K562 (cell line): ENCODE data around the gene NTRK3. TPM values are rescaled to one million over a fixed set of nuclear protein-coding genes. Genes with fewer than 3 reads are reported as not detected.

ENCODE experiments used
- ATAC-seq: fragments of 200-7000 bp; cut with Tn5 transposase; 3 replicates; pipeline ENCODE4 v1.9.1; 2020; ENCODE audit warnings: moderate library complexity
- BruUV-seq: library from RNA; stranded (reverse); fragments of 400-500 nt; replicated peaks from 2 replicates; lab custom pipeline; 2021; lab: Mats Ljungman, UMichigan
- CTCF ChIA-PET: fragments of 300-600 bp; formaldehyde crosslinking; extraction: SDS; loops from one replicate; lab custom pipeline; 2021; ENCODE audit warnings: low intra/inter-chr PET ratio; lab: Yijun Ruan, JAX
- POLR2A ChIA-PET: fragments of 300-600, 350-650 bp; sonication (Branson Sonifier 250); formaldehyde crosslinking; extraction: SDS; loops from one replicate; lab custom pipeline; 2021; ENCODE audit warnings: antibody characterized with exemption, inconsistent platforms; lab: Yijun Ruan, JAX
- DNase-seq, 4 experiments: peaks; one replicate each; pipeline versions ENCODE4 v3.0.0 to v3.0.0-alpha.2; 2011 to 2018; ENCODE audit warnings: low spot score in 3 of 4, mixed read lengths in 3 of 4; ENCODE audit errors: extremely low read depth in 1 of 4
- FAIRE-seq: peaks from 2 replicates; lab custom pipeline; 2011; peaks lifted over from hg19 to GRCh38; lab: Jason Lieb, UNC
- H2AFZ ChIP-seq: 2 replicates; pipeline ENCODE4 v1.6.0; 2011; ENCODE audit warnings: low read depth, low read length, control low read depth, inconsistent platforms
- H3K27ac ChIP-seq: fragments of 200-600 bp; 3 replicates; pipeline ENCODE4 v1.8.0; 2011; ENCODE audit warnings: low read depth, mild to moderate bottlenecking, control low read depth, inconsistent platforms, low read length, moderate library complexity, mixed read lengths; ENCODE audit errors: extremely low read depth
- H3K27me3 ChIP-seq, 2 experiments: fragments of 300-600 bp in 1 of 2; 2 replicates in 1 of 2; 3 replicates in 1 of 2; pipeline versions ENCODE4 v1.6.0 to v1.8.0; 2011; ENCODE audit warnings: inconsistent platforms in 2 of 2, low read length in 2 of 2, mild to moderate bottlenecking in 1 of 2, mixed read lengths in 1 of 2, moderate library complexity in 1 of 2; ENCODE audit not compliant: control insufficient read depth in 2 of 2, insufficient read depth in 2 of 2
- H3K36me3 ChIP-seq: fragments of 300-600 bp; 3 replicates; pipeline ENCODE4 v1.8.0; 2011; ENCODE audit warnings: mild to moderate bottlenecking, low read length, inconsistent platforms; ENCODE audit not compliant: control insufficient read depth, insufficient read depth
- H3K4me1 ChIP-seq, 2 experiments: fragments of 200-600 bp in 1 of 2; replicated peaks in 1 of 2; 2 replicates in 1 of 2; 3 replicates in 1 of 2; pipeline versions ENCODE4 v1.5.1 to v1.8.0; 2011; ENCODE audit warnings: inconsistent platforms in 2 of 2, low read length in 2 of 2, mild to moderate bottlenecking in 1 of 2, mixed read lengths in 1 of 2, moderate library complexity in 1 of 2; ENCODE audit not compliant: control insufficient read depth in 2 of 2, insufficient read depth in 2 of 2
- H3K4me2 ChIP-seq: 2 replicates; pipeline ENCODE4 v1.6.1; 2011; ENCODE audit warnings: low read length, control low read depth, inconsistent platforms, mixed read lengths; ENCODE audit not compliant: insufficient read depth
- H3K4me3 ChIP-seq: fragments of 200-600 bp; sonication (generic), shearing (Covaris generic); 2 replicates; pipeline ENCODE4 v1.5.1; 2016; ENCODE audit warnings: control low read depth, inconsistent platforms
- H3K79me2 ChIP-seq: fragments of 200-600 bp; 3 replicates; pipeline ENCODE4 v1.8.0; 2011; ENCODE audit warnings: low read length, inconsistent platforms; ENCODE audit not compliant: control insufficient read depth, insufficient read depth
- H3K9ac ChIP-seq, 2 experiments: 2 replicates each; pipeline versions ENCODE4 v1.6.0 to v1.6.1; 2011; ENCODE audit warnings: low read depth in 2 of 2, low read length in 2 of 2, control low read depth in 1 of 2, inconsistent platforms in 1 of 2, mild to moderate bottlenecking in 1 of 2, mixed read lengths in 1 of 2; ENCODE audit not compliant: insufficient read depth in 1 of 2
- H3K9me1 ChIP-seq: one replicate; pipeline ENCODE4 v1.6.0; 2011; ENCODE audit warnings: inconsistent platforms, mild to moderate bottlenecking, low read length, moderate library complexity; ENCODE audit not compliant: control insufficient read depth, insufficient read depth
- H3K9me3 ChIP-seq: replicated peaks from 2 replicates; pipeline ENCODE4 v1.5.1; 2011; ENCODE audit warnings: low read depth, low read length, inconsistent platforms; ENCODE audit not compliant: control insufficient read depth, insufficient read depth
- H4K20me1 ChIP-seq: replicated peaks from 2 replicates; pipeline ENCODE4 v1.6.1; 2011; ENCODE audit warnings: low read length, inconsistent platforms, mixed read lengths; ENCODE audit not compliant: control insufficient read depth, insufficient read depth
- CXXC5 ChIP-seq: fragments of 250-450 bp; sonication (Bioruptor Pico); IDR thresholded peaks from 2 replicates; pipeline ENCODE4 v1.8.0; 2022; ENCODE audit warnings: inconsistent platforms, mild to moderate bottlenecking, moderate library complexity
- DIDO1 ChIP-seq: fragments of 450-650 bp; IDR thresholded peaks from 2 replicates; pipeline ENCODE4 v1.6.1; 2016; ENCODE audit warnings: low read depth, missing biosample characterization, missing genetic modification characterization
- POLR3G ChIP-seq: IDR thresholded peaks from 2 replicates; pipeline ENCODE4 v1.6.1; 2011; ENCODE audit not compliant: insufficient read length, insufficient replicate concordance; ENCODE audit errors: extremely low read depth
- RNF2 ChIP-seq: sonication (generic); IDR thresholded peaks from 2 replicates; pipeline ENCODE4 v1.6.1; 2016
- SRSF3 ChIP-seq: fragments of 200-400 bp; formaldehyde crosslinking; IDR thresholded peaks from 2 replicates; pipeline ENCODE4 v1.6.1; 2016; ENCODE audit warnings: mild to moderate bottlenecking, low read length, moderate library complexity; ENCODE audit not compliant: insufficient read depth
- WGBS: fragments of 100-300 bp; shearing (Covaris generic); methylation state at CpG from one replicate; pipeline ENCODE4 v1.1.6; 2016; ENCODE audit warnings: low coverage, mixed read lengths; ENCODE audit not compliant: insufficient coverage; ENCODE audit errors: missing lambda C conversion rate; 5-methylcytosine and 5-hydroxymethylcytosine counted together
- in situ Hi-C: fragments of 300-500 bp; cut with MboI; formaldehyde crosslinking; loops from 4 replicates; pipeline ENCODE4 v1.15.0; 2018; ENCODE audit warnings: inconsistent platforms, mixed read lengths
- intact Hi-C: fragments of 100-400 bp; cut with micrococcal nuclease; formaldehyde crosslinking; loops from 2 replicates; pipeline ENCODE4 v1.14.2; 2022
- polyA plus RNA-seq, 8 experiments: library from polyadenylated mRNA; depleted of rRNA in 4 of 8; stranded (reverse) in 5 of 8; unstranded in 3 of 8; fragments of >200 nt; fragmentation: Nextera tagmentation in 2 of 8; fragmentation: Illumina TruSeq in 1 of 8; extraction: Ambion mirVana in 2 of 8; extraction: Trizol in 1 of 8; gene quantifications; 2 replicates each; pipeline versions ENCODE4 v1.2.1 to v1.2.3, GENCODE V29; 2011 to 2014; ENCODE audit warnings: inconsistent platforms in 1 of 8, missing spikeins in 1 of 8
- total RNA-seq, 7 experiments: library from RNA; depleted of rRNA in 6 of 7; stranded (reverse); fragments of >200 nt in 6 of 7; fragmentation: Illumina TruSeq in 2 of 7; extraction: Trizol in 2 of 7; gene quantifications; 2 replicates each; pipeline versions ENCODE4 v1.2.1 to v1.2.3, GENCODE V29; 2011 to 2021; ENCODE audit warnings: low replicate concordance in 1 of 7
- TF ChIP-seq, protein P1 (sequence below): fragments of 450-650 bp; formaldehyde crosslinking; IDR thresholded peaks from 2 replicates; pipeline ENCODE4 v1.4.0; 2020; ENCODE audit warnings: mild to moderate bottlenecking, moderate library complexity
- TF ChIP-seq, protein P2 (sequence below), 2 experiments: fragments of 450-650 bp; conservative IDR thresholded peaks; 2 replicates each; pipeline ENCODE4 v1.6.1; 2017; ENCODE audit warnings: mild to moderate bottlenecking in 2 of 2, moderate library complexity in 2 of 2
- TF ChIP-seq, protein P3 (sequence below), 3 experiments: fragments of 200-800 bp in 1 of 3; sonication (Bioruptor generic) in 1 of 3; sonication (generic) in 1 of 3; formaldehyde crosslinking in 1 of 3; IDR thresholded peaks; 2 replicates each; pipeline versions ENCODE4 v1.6.1 to v1.8.0; 2016 to 2022; ENCODE audit warnings: mild to moderate bottlenecking in 2 of 3, missing compliant biosample characterization in 2 of 3, missing genetic modification characterization in 2 of 3, missing genetic modification reagents in 1 of 3

The NTRK3 gene
- total and polyA plus RNA-seq, 9 of the 15 experiments (the other 6 are each of a cell fraction or from before 2014, with no cell fraction given): 0.11 to 0.13 TPM; not detected in 7

DNA sequence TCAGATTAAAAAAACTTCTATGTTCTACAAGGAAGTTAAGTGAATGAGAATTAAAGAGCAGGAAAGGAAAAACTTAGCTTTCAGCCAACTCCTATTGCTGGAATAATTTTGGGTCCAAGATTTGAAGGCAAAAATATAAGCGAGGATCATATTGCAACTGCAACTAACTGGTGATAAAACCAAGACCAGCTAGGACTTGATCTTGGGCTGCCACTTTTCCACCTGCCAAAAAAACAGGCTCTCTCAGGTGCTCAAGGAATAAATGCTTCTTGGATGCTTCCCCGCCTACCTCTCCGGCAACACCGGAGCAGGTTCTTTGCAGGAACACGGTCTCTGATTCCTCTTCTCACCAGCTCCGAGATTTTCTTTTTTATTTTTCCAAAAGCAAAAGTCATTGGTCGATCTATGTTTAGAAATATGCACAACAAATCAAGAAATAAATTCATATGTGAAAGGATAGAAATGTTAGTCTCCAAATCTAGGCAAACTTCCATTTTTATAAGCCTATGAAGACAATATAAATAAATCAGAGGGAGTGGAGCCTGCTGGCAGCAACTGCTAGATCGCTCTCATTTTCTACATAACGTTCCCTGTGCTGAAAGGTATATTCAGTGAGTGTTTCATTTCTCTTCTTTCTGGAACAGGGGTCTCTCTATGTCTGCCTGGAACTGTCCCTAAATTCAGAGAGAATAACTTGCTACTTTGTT is 241.9 kb downstream of the NTRK3 start (continued):
- TF ChIP-seq, protein P1, sequence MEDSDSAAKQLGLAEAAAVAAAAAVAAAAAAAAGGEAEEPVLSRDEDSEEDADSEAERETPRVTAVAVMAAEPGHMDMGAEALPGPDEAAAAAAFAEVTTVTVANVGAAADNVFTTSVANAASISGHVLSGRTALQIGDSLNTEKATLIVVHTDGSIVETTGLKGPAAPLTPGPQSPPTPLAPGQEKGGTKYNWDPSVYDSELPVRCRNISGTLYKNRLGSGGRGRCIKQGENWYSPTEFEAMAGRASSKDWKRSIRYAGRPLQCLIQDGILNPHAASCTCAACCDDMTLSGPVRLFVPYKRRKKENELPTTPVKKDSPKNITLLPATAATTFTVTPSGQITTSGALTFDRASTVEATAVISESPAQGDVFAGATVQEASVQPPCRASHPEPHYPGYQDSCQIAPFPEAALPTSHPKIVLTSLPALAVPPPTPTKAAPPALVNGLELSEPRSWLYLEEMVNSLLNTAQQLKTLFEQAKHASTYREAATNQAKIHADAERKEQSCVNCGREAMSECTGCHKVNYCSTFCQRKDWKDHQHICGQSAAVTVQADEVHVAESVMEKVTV: no peak
- TF ChIP-seq CXXC5 (CRISPR knock-in tag): no peak

DNA sequence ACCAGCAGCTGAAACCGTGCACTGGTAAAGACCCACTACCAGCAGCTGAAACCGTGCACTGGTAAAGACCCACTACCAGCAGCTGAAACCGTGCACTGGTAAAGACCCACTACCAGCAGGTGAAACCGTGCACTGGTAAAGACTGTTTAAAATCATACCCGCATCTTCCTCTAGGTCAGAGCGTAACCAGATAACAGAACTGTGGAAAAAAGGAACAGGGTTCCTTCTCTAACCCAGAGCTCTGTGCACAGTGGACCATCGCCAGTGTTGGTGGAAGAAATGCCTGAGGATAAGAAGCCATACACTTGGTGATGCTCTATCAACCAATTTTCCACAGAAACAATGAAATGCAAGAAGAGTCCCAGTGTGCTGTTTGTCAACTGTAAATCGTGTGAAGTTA is 243.4 kb downstream of the NTRK3 start:
- intact Hi-C loops: no loop called here
- no peak overlapping the region for H3K4me3 ChIP-seq
- no peak overlapping the region for H3K27ac ChIP-seq
- H2AFZ ChIP-seq: no peak overlapping the region
- DNase-seq: no peak
- no TSS peak for BruUV-seq
- no peaks in the 10 kb centered on the region for H3K9me3 ChIP-seq
- no peaks in the 10 kb centered on the region for H3K9me1 ChIP-seq
- TF ChIP-seq DIDO1 (tag) (no peak), SRSF3 (no peak), POLR3G (no peak), RNF2 (no peak), CXXC5 (CRISPR knock-in tag) (no peak)
- TF ChIP-seq, protein P2, sequence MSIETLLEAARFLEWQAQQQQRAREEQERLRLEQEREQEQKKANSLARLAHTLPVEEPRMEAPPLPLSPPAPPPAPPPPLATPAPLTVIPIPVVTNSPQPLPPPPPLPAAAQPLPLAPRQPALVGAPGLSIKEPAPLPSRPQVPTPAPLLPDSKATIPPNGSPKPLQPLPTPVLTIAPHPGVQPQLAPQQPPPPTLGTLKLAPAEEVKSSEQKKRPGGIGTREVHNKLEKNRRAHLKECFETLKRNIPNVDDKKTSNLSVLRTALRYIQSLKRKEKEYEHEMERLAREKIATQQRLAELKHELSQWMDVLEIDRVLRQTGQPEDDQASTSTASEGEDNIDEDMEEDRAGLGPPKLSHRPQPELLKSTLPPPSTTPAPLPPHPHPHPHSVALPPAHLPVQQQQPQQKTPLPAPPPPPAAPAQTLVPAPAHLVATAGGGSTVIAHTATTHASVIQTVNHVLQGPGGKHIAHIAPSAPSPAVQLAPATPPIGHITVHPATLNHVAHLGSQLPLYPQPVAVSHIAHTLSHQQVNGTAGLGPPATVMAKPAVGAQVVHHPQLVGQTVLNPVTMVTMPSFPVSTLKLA (conservative IDR thresholded peaks at IDR 0.05): no peak
- TF ChIP-seq, protein P3, sequence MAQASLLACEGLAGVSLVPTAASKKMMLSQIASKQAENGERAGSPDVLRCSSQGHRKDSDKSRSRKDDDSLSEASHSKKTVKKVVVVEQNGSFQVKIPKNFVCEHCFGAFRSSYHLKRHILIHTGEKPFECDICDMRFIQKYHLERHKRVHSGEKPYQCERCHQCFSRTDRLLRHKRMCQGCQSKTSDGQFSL (CRISPR knock-in tag; IDR thresholded peaks at IDR 0.05): no peak
- TF ChIP-seq, protein P3 (tag; IDR thresholded peaks at IDR 0.05): no peak
- TF ChIP-seq, all 486 proteins: peak for 0
- in situ Hi-C loops: no loop called here
- whole genome bisulfite sequencing: 2% methylated on average over 6 of the region's 8 CpGs
- Histone ChIP-seq H4K20me1 (no peaks in the 10 kb centered on the region), H3K9ac (no peak overlapping the region), H3K36me3 (no peaks in the 10 kb centered on the region), H3K4me1 (no peaks in the 10 kb centered on the region; a peak in 1 of 5 replicates), H3K79me2 (no peaks in the 10 kb centered on the region), H3K4me2 (no peak overlapping the region), H3K27me3 (no peaks in the 10 kb centered on the region)
- POLR2A ChIA-PET: no interaction called here
- CTCF ChIA-PET: no interaction called here
- no peak for FAIRE-seq
- no peak for ATAC-seq
